WERI-Rb-1 (cell line): Measurements from ENCODE around the gene SPSB4.

Source experiments
- DNase-seq: peaks from one replicate; pipeline ENCODE4 v3.0.0-alpha.2; 2020
- H3K27ac ChIP-seq: fragments of 250-450 bp; sonication (Bioruptor Pico); 2 replicates; pipeline ENCODE4 v1.5.1; 2020; ENCODE audit warnings: mild to moderate bottlenecking, moderate library complexity
- H3K27me3 ChIP-seq: fragments of 250-450 bp; sonication (Bioruptor Pico); 2 replicates; pipeline ENCODE4 v1.5.1; 2021; ENCODE audit warnings: mild to moderate bottlenecking, low read depth, moderate library complexity; ENCODE audit not compliant: insufficient read depth, severe bottlenecking
- H3K36me3 ChIP-seq: fragments of 250-450 bp; sonication (Bioruptor Pico); 2 replicates; pipeline ENCODE4 v1.5.1; 2020; ENCODE audit warnings: mild to moderate bottlenecking, moderate library complexity
- H3K4me3 ChIP-seq: 2 replicates; pipeline ENCODE4 v1.5.1; 2011; ENCODE audit warnings: low read depth, mild to moderate bottlenecking, control low read depth, low read length
- H3K9me3 ChIP-seq: fragments of 250-450 bp; sonication (Bioruptor Pico); 2 replicates; pipeline ENCODE4 v1.5.1; 2021; ENCODE audit warnings: mild to moderate bottlenecking, moderate library complexity; ENCODE audit not compliant: severe bottlenecking
- CTCF ChIP-seq: IDR thresholded peaks from 2 replicates; pipeline ENCODE4 v1.5.1; 2011; ENCODE audit warnings: low read depth, mild to moderate bottlenecking, control low read depth, inconsistent platforms, low read length

The SPSB4 gene

GRCh38 chr3:141073580-141073979, 22.4 kb downstream of the SPSB4 start:
- Histone ChIP-seq H3K9me3 (no peaks in the 10 kb centered on the region), H3K36me3 (peaks cover 14% of the 10 kb centered on the region; the same call in 1 of the 2 replicates), H3K4me3 (no peak overlapping the region), H3K27ac (no peak overlapping the region), H3K27me3 (no peaks in the 10 kb centered on the region)
- no peak for DNase-seq
- TF ChIP-seq CTCF: no peak

GRCh38 chr3:141074529-141074928, 23.4 kb downstream of the SPSB4 start:
- Histone ChIP-seq H3K36me3 (peaks cover 9% of the 10 kb centered on the region; the same call in 1 of the 2 replicates), H3K27ac (no peak overlapping the region), H3K27me3 (no peaks in the 10 kb centered on the region), H3K9me3 (no peaks in the 10 kb centered on the region), H3K4me3 (no peak overlapping the region)
- no peak for TF ChIP-seq CTCF
- DNase-seq: no peak

- Histone ChIP-seq H3K4me3 (no peak overlapping the region), H3K36me3 (peaks cover 7% of the 10 kb centered on the region; the same call in 1 of the 2 replicates), H3K27ac (peak overlapping the region; percentile 53), H3K9me3 (no peaks in the 10 kb centered on the region), H3K27me3 (no peaks in the 10 kb centered on the region)
- peak; percentile 28 for DNase-seq
- TF ChIP-seq CTCF: no peak
Observed at GRCh38 chr3:141076036-141076773, 25.1 kb downstream of the SPSB4 start.

DNA sequence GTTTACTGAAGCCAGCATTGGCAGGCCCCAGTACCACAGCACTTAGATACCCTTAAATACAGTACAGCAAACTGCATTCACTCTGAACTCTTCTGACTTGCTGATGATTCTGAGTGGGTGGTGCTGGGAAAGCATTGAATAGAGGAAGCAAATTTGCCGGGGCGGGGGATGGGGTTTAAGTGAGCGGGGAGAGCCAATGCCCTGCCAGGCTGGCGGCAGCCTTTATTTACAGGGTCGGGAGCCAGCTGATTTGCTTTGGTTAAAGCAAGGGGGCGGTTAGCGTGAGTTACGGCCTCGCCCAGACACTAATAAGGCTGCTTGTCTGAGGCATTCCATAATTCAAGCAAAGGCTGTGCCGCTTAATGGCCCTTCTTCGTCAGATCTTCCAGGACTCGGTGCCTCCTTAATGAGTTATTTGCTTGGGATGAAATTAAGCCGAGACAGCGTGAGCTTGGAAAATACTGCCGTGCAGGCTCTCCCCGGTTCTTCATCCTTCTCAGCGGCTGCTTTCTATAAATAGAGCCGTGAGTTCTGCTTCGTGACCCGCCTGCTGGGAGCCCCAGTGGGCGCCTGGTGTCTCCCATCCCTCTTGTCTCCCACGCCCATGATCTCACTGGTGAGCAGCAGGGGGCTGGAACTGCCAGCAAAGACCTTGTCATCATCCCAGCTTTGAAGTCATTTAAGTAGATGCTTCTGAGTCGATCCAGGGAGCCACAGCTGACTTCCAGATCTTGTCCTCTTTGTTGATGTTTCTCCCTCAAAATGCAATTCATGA, 25.8 kb downstream of the SPSB4 start:
- peak; percentile 66 for DNase-seq
- no peaks in the 10 kb centered on the region for H3K27me3 ChIP-seq
- no peak for TF ChIP-seq CTCF
- peaks cover 7% of the 10 kb centered on the region; the same call in 1 of the 2 replicates for H3K36me3 ChIP-seq
- peak overlapping the region; percentile 8 for H3K4me3 ChIP-seq
- H3K27ac ChIP-seq: peak overlapping the region; percentile 53
- H3K9me3 ChIP-seq: no peaks in the 10 kb centered on the region

DNA sequence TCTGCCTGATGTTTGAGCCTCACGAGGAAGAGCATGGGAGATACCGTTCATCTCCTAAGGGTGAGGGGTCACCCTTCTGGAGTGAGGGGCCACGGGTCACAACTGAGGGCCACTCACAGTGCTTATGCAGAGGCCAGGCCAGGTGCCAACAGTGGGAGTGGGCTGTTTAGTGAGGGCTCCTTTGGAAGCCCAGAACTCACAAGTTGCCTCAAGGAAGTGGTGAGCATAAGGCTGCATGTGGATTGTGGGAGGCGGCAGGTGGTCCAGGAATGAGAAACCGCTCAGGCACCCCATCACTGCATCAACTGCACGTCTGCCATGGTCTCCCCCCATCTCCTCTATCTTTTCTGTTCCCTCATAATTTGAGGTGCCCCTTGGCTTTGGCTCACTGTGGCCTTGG, 26.5 kb downstream of the SPSB4 start:
- no peaks in the 10 kb centered on the region for H3K27me3 ChIP-seq
- H3K36me3 ChIP-seq: peaks cover 7% of the 10 kb centered on the region; the same call in 1 of the 2 replicates
- no peak for TF ChIP-seq CTCF
- no peaks in the 10 kb centered on the region for H3K9me3 ChIP-seq
- peak overlapping the region; percentile 3; the same call in 1 of the 2 replicates for H3K27ac ChIP-seq
- no peak overlapping the region for H3K4me3 ChIP-seq
- no peak for DNase-seq
